DMS53 treated with DMSO at 0.1 percent for 48 hours (cell line): Measurements from ENCODE around the gene HEY2.

Experiments
- DNase-seq: peaks from one replicate; lab custom pipeline; 2025; ENCODE audit not compliant: unreplicated experiment; lab: John Stamatoyannopoulos, UW

The HEY2 gene

DNA sequence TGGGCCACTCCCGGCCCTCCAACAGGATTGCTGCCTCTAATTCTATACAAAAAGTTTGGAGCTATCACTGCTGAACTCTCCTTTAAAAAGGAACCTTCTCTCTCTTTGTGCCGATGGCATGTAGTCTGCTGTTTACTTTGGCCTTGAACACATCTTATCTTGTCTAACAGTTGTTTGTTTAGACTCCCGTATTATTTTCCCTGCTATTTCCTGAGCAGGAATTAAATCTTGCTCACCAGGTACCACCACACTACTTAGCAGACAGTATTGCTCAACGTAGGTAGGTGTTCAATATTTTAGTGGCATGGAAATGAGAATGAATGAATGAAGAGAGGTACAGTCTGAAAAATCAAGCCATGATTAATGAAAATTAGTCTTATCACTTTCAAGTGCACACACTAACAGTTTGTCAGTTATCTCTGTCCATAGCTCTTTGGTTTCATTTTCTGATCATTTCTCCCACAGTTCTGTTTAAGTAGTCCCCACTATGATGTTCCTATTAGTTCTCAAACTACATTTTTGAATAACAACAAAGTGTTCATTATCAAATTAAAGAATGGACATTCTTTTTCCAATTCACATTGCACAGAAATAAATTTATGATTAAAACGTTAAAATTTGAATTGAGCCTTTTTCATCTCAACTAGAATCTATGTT is 6.8 kb upstream of the HEY2 start:
- DNase-seq, result peak; percentile 16

DNA sequence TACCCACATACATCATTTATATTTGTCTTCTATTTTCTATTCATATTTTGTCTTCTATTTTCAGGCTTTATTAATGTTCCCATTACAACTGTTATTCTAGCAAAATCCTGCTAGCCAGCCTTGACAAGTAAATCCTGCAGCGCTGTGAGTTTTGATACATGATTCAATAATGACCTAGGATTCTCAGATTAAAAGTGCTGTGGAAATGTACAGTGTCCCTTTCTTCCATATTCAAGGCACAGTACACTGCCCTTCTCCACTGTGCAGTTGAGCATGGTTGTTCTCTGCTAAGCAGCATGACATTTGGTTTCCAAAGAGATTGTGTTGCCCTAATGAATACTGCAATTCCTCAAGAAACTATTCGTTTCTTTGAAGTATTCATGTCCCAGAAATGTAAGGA is 5.8 kb upstream of the HEY2 start:
- no peak for DNase-seq

DNA sequence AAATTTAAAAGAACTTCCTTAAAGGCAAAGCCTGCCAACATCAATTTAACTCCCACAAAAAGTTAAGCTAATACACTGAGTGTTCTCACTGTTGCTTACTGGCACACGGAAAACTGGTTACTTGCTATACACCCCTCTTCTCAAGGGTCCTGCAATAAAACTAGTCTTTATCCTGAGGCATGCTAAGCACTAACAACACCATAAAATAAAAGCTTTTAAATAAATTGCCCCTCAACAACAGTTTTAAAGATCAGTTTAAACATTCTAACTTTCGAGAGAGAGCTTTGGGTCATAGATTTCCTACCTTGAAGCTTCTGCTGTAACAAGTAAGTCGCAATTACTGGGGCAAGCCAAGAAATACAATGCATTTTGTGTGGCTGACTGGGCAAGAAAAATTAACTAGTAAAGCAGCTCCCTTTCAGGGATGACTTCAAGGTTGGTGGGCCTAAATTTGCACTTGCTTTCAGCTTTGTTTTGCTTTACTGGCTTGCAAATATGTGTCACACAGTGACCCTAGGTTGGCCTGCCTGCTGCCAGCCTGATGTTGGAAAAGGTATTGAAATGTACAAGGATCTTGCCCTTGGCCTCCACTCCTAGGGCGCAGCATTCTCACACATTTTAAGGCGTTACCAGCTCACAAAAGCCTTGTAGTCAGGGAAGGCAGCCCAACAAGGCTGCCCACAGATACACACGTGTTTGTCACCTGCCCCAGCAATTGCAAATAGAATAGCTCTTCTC is 4.0 kb upstream of the HEY2 start:
- no peak for DNase-seq

DNA sequence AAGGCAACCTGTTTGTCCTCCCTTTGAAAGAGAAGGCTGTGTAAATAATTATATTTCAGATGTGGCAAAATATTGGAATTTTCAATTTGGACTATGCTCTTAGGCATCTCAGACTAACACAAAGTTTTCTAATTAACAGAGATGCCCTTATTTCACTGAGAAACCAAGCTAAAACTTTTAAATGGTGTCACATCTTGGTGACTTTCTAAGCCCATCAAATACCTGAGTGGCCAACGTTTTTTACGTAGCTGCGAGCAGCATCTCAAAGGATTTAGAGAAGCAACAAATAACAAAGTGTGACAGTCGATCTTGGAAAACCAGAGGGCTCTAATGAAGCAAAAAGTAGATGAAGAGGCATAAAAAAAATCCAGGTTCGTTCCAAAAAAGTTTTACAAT is 3.4 kb upstream of the HEY2 start:
- peak; percentile 54 for DNase-seq

DNA sequence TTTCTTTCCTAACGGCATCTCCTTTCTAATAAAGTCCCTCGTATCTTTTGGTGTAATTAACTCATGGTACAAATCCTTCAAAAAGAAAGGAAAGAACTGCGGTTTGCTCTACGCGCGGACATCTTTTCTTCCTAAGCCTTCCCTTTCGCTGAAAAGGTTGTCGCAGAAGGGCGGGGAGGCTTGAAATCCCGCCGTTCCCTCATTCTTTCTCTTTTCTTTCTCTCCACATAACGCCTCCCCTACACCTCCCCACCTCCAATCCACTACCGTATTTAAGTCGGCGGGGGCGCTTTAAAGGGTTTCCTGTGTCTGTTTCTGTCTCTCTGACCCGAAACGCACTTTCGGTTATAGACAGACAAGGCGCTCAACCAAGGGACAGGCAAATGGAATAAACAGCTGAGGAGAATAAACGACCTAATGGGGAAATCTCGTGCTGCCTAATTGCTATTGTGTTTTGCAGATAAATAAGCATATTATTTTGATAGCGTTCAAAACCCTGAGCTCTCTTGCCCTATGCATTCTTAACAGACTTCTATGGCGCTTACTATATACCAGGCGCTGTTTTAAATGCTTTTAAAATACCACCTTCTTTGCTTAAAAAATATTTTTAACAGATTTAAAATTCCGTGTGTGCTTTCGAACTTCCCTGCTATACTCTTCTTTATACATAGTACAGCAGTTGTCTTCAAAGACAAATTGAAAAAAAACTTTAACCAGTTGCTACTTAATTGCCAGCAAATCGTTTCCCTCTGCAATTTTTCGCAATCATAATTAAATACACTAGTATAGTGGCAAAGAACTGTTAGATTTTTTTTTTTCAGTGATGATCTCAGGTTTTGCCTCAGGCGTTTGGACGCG is 2.5 kb upstream of the HEY2 start:
- peak; percentile 45 for DNase-seq

DNA sequence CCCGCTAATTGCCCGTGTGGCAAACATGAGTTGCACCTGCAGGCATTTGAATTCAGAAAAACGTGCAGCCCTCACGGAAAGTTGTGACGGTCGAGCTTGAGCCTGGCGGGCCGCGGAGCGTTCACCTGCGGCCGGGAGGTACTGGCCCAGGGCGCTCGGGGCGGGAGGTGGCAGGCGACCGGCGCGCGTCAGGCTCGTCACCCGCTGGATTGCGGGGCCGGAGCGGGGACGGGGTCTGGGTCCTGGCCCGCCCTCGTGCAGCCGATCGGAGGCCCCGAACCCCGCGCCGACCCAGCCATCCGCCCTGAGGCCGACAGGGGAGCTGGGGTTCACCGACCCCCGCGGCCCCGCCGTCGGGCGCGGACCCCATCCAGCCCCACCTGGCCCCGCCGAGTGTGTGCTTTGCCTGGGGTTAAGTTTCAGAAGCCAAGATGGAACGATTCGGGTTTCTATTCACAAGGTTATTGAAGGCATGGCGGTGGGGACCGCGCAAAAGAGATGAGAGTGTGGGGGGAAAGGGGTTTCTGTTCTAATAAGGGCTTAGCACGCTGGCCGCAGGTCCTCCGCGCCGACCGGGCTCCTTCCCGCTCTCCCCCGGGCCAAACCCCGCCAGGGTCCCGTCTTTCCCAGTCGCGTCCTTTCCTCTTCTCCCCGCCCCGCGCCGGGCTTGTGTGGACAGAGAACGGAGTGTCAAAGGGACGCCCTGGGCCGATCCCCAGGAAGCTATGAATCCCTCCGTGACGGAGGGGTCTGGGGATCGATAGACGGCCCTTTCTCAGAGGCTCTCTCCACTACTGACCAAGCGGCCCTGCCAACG is 1.6 kb upstream of the HEY2 start:
- DNase-seq, result no peak

DNA sequence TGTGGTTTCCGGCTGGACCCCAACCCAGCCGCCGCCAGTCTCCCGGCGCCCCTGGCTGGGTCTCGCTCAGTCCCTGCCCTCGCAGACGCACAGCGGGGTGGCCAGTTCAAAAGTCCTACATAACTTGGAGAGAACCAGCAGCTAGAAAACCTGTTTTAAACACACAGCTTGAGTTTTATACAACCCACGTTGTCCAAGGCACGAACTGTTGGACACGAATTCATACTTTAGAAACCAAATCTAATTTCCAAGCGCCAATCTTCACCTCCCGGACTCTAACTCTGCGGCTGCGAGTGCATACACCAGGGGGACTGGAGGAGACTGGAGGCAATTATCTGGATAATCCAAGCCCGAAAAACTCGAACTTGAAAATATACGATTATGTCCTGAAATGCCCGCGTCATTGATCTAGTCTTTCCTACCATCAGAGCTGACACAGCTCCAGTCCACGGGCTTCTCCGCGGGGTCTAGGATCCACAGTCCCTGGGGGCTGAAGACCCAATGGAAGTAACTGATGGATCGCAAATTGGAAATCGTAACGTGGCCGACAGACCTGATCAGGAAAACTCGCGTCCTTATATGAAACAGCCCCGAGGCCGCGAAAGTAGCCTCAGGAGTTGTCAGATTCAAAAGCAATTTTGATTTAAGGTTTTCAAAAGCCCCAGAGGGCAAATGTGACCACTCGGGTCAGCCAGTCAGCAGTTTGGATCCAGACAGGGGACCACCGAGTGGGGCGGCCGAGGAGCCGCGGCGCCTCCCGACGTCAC is 843 bp upstream of the HEY2 start:
- DNase-seq, result no peak

DNA sequence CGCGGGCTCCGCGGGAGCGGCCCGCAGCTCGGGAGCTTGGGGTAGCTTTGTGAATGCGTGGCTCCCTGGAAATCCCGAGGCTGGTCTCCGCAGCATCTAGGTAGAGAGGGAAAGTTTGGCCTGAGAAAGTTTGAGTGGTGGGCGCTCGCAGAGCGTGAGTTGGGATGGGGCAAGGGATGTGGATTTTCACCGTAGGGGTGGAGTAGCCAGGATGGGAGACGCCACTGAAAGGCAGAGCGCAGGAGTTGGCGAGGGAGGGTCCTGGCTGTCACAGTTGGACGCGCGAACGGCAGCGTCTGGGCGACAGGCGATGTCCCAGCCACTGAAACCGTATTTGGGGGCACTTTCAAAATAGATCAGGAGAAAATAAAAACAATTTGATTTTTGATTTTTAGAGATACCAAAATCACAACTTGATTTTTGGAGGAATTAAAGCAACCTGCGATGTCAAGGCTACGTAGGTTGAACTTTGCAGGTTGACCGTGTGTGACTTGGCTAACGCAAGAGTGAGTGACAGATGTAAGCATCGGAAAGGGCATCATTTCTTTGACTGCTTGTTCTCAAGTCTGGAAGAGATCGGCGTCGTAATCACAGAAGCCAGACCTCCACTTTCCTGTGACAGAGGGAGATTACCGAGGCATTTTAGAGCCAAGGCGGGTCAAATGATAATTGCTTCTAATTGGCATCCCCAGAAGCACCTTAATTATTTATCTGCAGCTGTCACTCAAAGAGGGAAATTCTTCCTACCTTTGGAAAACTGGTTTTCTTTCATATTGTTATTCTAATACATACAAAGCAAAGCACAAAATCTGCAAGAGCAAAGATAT is 646 bp downstream of the HEY2 start:
- no peak for DNase-seq

DNA sequence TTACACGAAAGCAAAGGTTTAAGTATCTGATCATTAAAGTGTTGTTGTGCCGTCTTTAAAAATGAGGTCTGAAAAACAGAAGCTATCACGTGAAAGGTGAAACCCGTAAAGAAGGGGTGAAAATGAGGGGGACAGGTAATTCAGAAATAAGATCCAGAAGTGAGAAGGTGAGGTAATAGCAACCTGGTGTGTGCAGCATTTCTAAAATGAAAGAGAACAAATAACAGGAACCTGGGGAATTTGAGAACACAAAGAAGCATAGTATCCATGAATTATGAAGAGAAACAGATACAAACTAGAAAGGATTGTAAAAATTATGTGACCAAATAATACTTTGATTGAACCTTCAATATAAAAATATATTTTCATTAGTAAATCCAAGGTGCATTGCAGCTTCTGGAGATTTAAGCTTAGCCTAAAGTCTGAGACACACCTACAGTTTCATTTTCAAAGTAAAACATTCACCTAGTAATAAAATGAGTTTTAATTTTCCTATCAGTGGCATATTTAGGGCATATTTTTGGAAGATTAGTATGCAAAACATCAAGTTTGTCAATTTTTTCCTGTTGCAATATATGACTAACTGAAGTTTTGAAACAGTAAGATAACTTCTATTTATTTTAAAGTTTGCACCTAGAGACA is 1.4 kb downstream of the HEY2 start:
- no peak for DNase-seq

DNA sequence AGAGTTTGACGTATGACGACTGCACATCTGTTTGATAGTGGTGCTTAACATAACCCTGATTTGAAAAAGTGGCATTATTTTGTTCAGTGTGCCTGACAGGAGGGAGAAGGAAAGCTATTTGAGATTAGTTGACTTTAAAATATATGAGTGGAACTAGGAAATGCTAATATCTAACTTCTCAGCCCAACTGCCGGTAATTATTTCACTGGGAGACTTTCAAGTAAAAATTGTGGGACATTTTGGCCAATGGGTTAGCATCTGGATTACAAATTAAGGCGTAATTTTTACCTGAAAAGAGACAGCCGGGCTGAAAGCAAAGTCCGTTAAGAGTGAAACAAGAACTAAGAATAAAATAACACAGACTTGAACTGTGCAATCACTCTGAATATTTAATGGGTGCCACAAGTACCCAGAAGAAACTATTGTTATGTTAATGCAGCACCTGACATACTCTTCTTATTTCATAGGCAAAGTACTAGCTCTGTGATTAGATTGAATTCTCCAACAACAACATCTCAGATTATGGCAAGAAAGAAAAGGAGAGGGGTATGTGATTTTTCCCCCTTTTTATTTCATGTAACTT is 2.0 kb downstream of the HEY2 start:
- DNase-seq, result no peak

DNA sequence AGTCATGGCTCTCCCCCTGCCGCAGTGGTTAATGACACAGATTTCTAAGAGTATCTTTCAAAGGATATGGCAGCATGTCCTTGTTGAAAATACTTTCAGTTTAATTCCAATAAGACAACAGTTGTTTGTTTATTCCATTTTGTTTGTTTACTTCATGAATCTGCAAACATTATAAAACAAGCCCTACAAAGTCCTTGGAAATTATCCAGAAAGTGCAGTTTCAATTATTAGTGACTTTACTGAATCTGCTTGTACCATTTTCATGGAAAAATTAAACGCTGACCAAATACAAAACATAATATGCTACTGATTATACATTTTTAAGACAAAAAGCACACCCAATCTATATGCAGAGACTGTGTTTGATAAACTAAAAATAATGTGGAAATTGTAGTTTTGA is 3.3 kb downstream of the HEY2 start:
- no peak for DNase-seq

DNA sequence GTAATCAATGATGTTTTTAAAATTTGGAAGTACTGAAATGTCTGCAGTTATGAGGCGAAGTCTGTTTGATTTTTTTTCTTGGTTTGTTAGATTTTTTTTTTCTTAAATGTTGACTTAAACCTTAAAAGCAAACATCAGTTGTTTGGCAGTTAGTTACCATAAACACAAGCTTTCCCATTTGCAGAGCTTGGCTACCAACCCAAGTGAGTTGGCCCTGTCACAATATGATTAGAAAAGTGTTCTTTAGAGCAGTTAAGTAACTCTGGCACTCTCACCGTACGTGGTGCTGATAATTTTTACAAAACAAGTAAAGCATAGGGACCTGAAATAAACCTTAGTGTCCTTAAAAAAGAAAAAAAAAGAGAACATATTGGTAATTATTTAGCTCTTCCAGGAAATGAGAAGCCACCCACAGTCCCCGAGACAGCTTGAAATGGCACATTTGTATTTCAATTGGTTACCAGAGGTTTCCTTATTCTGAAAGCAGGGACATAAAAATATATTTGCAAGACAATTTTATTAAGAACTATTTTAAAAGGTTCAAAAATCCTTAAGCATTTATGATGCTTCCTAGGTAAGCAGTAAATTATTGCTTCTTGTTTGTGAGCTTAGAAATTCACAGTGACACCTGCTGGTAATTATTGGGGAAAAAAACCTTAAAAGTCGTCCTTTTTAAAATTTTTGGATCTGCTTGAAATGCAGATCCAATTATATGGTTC is 3.9 kb downstream of the HEY2 start:
- DNase-seq, result peak; percentile 44

DNA sequence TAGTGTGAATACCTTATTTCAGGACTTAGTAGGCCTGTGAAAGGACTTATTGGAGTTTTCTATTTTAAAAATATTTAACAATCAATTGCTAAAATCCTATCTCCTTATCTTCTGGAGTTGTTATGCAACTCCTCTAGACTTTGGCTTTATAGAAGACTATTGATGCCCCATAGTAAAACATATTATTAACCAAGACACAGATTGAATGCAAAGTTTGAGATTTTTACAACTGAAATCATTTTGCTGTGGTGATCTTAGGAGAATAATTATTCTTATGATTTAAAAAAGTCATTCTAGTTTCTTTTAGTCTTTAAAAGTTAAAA is 4.5 kb downstream of the HEY2 start:
- DNase-seq, result no peak

DNA sequence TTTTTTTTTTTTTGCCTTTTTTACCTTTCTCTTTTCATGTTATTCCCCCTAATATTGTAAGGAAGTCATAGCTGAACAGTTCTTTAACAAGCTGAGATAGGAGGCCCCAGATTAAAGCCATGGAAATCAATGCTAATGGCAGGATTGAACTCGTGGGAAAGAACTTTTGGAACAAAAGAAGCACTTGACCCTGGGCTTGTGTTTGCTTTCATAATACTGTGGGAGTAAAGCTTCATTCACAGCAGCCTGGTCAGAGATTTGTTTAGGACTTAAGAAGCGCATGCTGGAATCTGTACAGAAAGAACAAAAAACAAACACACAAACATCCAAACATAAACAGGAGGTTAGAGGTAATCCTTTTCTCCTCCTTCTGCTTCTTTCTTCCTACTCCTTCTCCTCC is 5.1 kb downstream of the HEY2 start:
- DNase-seq, result no peak

DNA sequence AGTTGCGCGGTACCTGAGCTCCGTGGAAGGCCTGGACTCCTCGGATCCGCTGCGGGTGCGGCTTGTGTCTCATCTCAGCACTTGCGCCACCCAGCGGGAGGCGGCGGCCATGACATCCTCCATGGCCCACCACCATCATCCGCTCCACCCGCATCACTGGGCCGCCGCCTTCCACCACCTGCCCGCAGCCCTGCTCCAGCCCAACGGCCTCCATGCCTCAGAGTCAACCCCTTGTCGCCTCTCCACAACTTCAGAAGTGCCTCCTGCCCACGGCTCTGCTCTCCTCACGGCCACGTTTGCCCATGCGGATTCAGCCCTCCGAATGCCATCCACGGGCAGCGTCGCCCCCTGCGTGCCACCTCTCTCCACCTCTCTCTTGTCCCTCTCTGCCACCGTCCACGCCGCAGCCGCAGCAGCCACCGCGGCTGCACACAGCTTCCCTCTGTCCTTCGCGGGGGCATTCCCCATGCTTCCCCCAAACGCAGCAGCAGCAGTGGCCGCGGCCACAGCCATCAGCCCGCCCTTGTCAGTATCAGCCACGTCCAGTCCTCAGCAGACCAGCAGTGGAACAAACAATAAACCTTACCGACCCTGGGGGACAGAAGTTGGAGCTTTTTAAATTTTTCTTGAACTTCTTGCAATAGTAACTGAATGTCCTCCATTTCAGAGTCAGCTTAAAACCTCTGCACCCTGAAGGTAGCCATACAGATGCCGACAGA is 9.9 kb downstream of the HEY2 start:
- no peak for DNase-seq

DNA sequence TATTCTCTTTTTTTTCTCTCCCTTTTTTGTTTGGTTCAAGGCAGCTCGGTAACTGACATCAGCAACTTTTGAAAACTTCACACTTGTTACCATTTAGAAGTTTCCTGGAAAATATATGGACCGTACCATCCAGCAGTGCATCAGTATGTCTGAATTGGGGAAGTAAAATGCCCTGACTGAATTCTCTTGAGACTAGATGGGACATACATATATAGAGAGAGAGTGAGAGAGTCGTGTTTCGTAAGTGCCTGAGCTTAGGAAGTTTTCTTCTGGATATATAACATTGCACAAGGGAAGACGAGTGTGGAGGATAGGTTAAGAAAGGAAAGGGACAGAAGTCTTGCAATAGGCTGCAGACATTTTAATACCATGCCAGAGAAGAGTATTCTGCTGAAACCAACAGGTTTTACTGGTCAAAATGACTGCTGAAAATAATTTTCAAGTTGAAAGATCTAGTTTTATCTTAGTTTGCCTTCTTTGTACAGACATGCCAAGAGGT is 10.6 kb downstream of the HEY2 start:
- no peak for DNase-seq

DNA sequence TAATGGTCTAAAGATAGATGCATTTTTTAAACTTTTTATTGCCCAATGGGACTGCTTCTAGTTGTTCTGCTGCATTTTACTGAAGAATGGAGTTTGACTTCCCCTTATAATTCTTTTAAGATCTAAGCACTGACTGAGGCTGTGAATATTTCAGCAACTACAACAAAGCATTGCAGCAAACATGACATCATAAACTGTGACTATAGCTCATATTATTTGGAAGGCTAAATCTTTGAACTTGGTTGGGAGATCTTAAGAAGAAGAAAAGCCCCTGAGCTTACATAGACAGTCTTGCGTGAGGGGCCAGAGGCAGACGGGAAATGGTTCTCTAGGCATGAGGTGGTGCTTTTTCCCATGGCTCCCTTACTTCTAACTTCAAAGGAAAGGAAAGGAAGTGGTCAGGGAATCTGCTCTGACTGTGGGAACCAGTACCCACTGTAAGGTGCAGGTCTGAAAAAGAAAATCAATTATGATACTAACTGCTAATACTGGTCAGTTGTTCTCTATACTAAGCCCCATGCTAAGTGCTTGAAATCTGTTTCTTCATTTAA is 14.8 kb downstream of the HEY2 start:
- no peak for DNase-seq
